HG02981 (cell line): ENCODE results near the gene RGS2.

Source experiments
- ATAC-seq: cut with Tn5 transposase; IDR thresholded peaks from one replicate; pipeline ENCODE4 v1.9.1; 2021; ENCODE audit warnings: mild to moderate bottlenecking, moderate library complexity; ENCODE audit not compliant: unreplicated experiment

RGS2 gene

GRCh38 chr1:192826791-192827546 is 18.1 kb downstream of the RGS2 start:
- peak; percentile 59 for ATAC-seq

- ATAC-seq: no peak
These were observed 21.9 kb downstream of the RGS2 start for GRCh38 chr1:192830595-192831246.

GRCh38 chr1:192831706-192832355 is 23.0 kb downstream of the RGS2 start:
- no peak for ATAC-seq

- no peak for ATAC-seq
These were observed 23.7 kb downstream of the RGS2 start for GRCh38 chr1:192832492-192832891.

GRCh38 chr1:192835116-192835515 is 26.3 kb downstream of the RGS2 start:
- ATAC-seq: no peak

- ATAC-seq: no peak
These were observed 30.6 kb downstream of the RGS2 start for GRCh38 chr1:192839162-192840066.

- ATAC-seq: no peak
These were observed 35.5 kb downstream of the RGS2 start for GRCh38 chr1:192844360-192844759.

GRCh38 chr1:192846950-192847349 is 38.1 kb downstream of the RGS2 start:
- ATAC-seq: no peak

GRCh38 chr1:192849011-192849410 is 40.2 kb downstream of the RGS2 start:
- ATAC-seq: no peak

- no peak for ATAC-seq
These were observed 40.6 kb downstream of the RGS2 start for GRCh38 chr1:192849442-192849841.

GRCh38 chr1:192852001-192852947 is 43.4 kb downstream of the RGS2 start:
- no peak for ATAC-seq

GRCh38 chr1:192858456-192858855 is 49.6 kb downstream of the RGS2 start:
- no peak for ATAC-seq

- no peak for ATAC-seq
These were observed 51.0 kb downstream of the RGS2 start for GRCh38 chr1:192859808-192860207.

- no peak for ATAC-seq
These were observed 51.8 kb downstream of the RGS2 start for GRCh38 chr1:192860478-192861185.

GRCh38 chr1:192861860-192862259 is 53.0 kb downstream of the RGS2 start:
- no peak for ATAC-seq
